Fibroblast of lung (primary cell): Measurements from ENCODE around the gene HLA-DQA2.

Source experiments
- CTCF ChIP-seq, 2 donors: IDR thresholded peaks in 1 of 2; conservative IDR thresholded peaks in 1 of 2; 1 replicate in 1 of 2; 2 replicates in 1 of 2; pipeline ENCODE4 v1.5.1; 2011 to 2012; ENCODE audit warnings: low read length in 2 of 2, control low read depth in 1 of 2, inconsistent platforms in 1 of 2, low read depth in 1 of 2, mild to moderate bottlenecking in 1 of 2
- EZH2 ChIP-seq: IDR thresholded peaks from 2 replicates; pipeline ENCODE4 v1.5.1; 2012; ENCODE audit warnings: low read length, control low read depth, mild to moderate bottlenecking; ENCODE audit errors: missing control alignments

DNA sequence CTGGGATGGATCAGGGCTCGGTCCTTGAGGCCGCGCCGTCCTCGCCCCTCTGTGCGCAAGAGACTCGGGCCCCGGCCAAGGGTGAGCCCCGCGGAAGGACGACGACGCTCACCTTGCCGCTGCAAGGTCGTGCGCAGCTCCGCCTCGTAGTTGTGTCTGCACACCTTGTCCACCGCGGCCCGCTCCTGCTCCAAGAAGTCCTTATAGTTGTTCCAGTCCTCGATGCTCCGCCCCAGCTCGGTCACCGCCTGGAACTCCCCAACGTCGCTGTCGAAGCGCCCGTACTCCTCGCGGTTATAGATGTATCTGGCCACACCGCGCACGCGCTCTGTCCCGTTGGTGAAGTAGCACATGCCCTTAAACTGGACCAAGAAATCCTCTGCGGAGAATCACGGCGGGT is 20.4 kb downstream of the HLA-DQA2 start:
- TF ChIP-seq CTCF (conservative IDR thresholded peaks at IDR 0.05 in 1 of 2, IDR thresholded peaks at IDR 0.05 in 1 of 2; ENCODE audit: low read depth in 1 of 2, low read length in 2 of 2) (no peak), EZH2 (no peak)
